GM12878 (cell line): ENCODE data around the gene EIF4EBP2.

Experiments used
- NR2F1 ChIP-seq: fragments of 450-650 bp; conservative IDR thresholded peaks from 2 replicates; pipeline ENCODE4 v1.6.1; 2017; ENCODE audit warnings: mild to moderate bottlenecking
- TF ChIP-seq, protein P1 (sequence below), 3 experiments: IDR thresholded peaks in 2 of 3; conservative IDR thresholded peaks in 1 of 3; 2 replicates each; pipeline ENCODE4 v1.5.1; 2011; ENCODE audit warnings: low read depth in 3 of 3, low read length in 3 of 3, mild to moderate bottlenecking in 3 of 3, control low read depth in 2 of 3, moderate library complexity in 2 of 3, inconsistent platforms in 1 of 3, mixed read lengths in 1 of 3; ENCODE audit not compliant: control insufficient read depth in 2 of 3, insufficient read depth in 1 of 3; ENCODE audit errors: extremely low read depth in 1 of 3

DNA sequence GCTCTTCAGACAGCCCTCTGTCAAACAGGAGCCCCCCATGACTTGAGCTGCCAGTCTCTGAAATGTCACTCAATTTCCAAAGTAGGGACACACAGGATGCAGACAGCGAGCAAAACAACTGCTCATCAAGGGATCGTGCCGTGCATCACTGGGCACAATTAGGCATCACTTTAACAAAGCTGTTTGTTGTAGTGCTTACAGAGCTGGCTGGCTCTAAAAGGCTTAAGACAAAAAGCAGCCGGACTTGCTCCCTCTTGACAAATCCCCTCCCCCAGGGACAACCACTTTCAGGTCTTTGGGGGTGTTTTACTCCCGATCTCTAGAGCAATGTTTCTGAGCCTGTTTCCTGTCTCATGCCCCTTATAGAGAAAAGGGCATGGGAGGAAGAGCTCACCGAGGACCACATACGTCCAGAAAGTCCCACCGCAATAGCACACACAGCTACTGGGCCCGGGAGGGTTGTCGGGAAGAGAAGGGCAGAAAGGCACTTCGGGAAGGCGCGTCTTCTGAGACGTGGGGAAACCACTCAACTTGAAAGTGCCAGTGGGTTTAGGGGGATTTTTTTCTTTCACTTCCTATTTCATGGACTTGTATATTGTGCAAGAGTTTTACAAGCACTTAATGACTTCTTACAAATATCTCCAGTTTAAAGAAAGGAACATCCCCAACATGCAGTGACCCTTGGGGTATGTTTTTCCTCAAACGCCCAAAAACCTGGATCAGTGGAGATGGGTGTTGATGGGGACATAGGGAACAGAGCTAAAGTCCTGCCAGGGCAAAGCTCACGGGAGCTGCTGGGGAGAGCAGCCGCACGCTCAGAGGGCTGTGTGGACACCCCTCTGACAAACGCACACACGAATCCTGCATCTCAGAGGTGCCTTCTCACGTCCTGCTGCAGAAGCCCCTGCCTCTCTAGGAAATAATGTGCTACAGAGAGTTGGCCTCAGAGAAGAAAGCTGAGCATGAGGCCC is 48.6 kb upstream of the EIF4EBP2 start:
- TF ChIP-seq, protein P1, sequence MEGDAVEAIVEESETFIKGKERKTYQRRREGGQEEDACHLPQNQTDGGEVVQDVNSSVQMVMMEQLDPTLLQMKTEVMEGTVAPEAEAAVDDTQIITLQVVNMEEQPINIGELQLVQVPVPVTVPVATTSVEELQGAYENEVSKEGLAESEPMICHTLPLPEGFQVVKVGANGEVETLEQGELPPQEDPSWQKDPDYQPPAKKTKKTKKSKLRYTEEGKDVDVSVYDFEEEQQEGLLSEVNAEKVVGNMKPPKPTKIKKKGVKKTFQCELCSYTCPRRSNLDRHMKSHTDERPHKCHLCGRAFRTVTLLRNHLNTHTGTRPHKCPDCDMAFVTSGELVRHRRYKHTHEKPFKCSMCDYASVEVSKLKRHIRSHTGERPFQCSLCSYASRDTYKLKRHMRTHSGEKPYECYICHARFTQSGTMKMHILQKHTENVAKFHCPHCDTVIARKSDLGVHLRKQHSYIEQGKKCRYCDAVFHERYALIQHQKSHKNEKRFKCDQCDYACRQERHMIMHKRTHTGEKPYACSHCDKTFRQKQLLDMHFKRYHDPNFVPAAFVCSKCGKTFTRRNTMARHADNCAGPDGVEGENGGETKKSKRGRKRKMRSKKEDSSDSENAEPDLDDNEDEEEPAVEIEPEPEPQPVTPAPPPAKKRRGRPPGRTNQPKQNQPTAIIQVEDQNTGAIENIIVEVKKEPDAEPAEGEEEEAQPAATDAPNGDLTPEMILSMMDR (IDR thresholded peaks at IDR 0.05 in 2 of 3, conservative IDR thresholded peaks at IDR 0.05 in 1 of 3; ENCODE audit: control insufficient read depth in 2 of 3, extremely low read depth in 1 of 3, insufficient read depth in 1 of 3, low read depth in 3 of 3, low read length in 3 of 3), result no peak
- TF ChIP-seq NR2F1, result peak; percentile 80
